Glomerular visceral epithelial cell (primary cell): ENCODE measurements around the gene ARHGEF26.
"Not testable (repeated sequence)": the region's sequence is repeated elsewhere in the genome, so short reads cannot be mapped to it uniquely, and the experiment has no call there.

Source experiments
- DNase-seq: peaks from one replicate; pipeline ENCODE4 v3.0.0-alpha.2; 2016; ENCODE audit errors: extremely low spot score

Gene ARHGEF26

GRCh38 chr3:154120961-154121700, at the start of gene ARHGEF26:
Gene ARHGEF26 (plus strand): TSS chr3:154121390. CDS start chr3:154121993, 603 bp downstream.
- DNase-seq = peak; percentile 83

DNA sequence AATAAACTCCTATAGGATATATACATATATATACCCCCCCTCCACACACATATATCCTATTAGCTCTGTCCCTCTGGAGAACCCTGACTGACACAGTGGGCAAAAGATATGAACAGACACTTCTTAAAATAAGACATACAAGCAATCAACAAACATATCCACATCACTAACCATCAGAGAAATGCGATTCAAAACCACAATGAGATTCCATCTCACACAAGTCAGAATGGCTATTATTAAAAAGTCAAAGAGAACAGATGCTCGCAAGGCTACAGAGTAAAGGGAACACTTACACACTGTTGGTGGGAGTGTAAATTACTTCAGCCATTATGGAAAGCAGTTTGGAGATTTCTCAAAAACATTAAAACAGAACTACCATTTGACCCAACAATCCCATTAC, 46.2 kb upstream of the ARHGEF26 start:
- no peak for DNase-seq

DNA sequence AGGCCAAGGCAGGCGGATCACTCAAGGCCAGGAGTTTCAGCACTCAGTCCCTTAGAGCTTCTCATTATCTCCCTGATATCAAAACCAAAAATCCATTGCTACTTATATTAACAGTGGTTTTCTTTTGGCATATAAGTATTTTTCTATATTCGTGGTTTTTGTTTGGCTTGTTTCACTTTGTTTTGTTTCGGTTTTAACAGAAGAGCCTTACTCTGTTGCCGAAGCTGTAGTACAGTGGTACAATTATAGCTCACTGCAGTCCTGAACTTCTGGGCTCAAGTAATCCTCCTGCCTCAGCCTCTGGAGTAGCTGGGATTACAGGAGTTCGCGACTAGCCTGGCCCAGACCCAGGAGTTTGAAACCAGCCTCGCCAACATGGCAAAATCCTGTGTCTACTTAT, 42.5 kb upstream of the ARHGEF26 start:
- DNase-seq = no peak

- no peak for DNase-seq
Measured at GRCh38 chr3:154081305-154081704, 39.9 kb upstream of the ARHGEF26 start.

DNA sequence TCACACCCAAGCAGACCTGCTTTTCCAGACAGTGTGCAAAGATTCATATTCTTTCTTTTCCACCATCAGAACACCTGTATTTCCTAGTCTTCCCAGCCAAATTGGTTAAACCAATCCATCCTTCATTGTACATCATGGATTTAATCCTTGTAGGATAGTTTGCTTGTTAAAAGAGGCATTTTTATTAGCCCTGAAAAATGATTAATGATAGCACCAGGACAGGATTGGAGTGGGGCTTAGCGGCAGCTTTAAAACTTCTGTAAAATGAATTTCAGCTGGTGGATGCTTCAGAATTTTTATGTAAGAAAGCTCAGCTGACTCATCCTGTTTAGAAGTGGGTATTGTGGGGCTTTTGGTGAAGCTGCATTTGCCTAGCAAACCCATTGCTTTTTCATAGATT, 36.1 kb upstream of the ARHGEF26 start:
- no peak for DNase-seq

DNA sequence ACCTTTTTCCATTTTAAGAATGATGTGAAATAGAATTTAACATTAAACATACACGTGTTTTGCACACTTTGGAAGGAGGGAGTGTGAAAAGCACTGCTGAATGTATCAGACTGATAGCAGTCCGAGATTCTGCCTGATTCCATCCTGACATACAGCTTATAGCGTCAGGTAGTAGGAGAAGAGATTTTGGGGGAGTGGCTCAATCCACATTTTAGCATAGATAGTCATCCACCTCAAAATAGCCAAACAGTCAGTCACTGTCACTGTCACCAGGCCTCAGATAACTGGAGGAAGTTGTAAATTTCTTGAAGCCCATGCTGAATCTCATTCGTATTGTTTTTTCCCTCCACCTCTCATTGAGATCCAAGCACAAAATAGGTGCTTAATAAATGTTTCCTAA, 35.4 kb upstream of the ARHGEF26 start:
- no peak for DNase-seq

DNA sequence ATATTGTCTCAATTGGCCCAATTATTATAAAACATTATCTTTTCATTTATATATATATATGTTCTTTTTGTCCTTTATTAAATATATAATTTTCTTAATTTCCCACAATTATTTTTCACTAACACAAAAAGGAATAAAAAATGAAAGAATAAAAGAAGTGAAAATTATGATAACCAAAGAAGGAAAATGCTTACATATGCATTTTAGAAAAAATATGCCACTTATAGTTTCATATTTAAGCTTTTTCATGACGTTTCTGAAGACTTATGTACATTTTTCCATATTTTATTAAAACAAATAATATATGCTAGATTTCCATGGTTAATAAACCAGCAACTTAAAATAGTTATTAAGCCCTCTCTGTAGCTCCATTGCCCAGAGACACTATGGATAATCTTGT, 34.9 kb upstream of the ARHGEF26 start:
- no peak for DNase-seq

GRCh38 chr3:154087756-154088480, 33.3 kb upstream of the ARHGEF26 start:
- DNase-seq = not testable (repeated sequence)

GRCh38 chr3:154089421-154090420, 31.5 kb upstream of the ARHGEF26 start:
- no peak for DNase-seq

DNA sequence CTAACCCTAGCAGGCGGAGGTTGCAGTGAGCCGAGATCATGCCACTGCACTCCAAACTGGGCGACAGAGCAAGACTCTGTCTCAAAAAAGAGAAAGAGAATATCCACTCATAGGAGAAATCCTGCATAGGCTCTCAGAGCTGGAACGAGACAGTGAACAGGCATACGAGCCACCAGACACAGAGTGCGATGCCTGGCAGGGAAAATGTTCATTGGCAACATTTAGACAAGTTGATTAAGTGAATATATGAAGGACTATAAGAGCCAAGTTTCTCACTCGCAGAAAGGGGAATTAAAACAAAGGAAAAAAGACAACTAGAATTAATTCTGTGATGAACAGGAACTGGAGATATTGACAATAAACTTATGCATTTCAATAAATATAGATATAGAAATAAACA, 27.1 kb upstream of the ARHGEF26 start:
- no peak for DNase-seq

GRCh38 chr3:154095832-154096421, 25.3 kb upstream of the ARHGEF26 start:
- DNase-seq = peak; percentile 8

- DNase-seq = no peak
Measured at GRCh38 chr3:154098376-154098775, 22.8 kb upstream of the ARHGEF26 start.

GRCh38 chr3:154100556-154100955, 20.6 kb upstream of the ARHGEF26 start:
- DNase-seq = no peak

- DNase-seq = no peak
Measured at GRCh38 chr3:154101250-154101649, 19.9 kb upstream of the ARHGEF26 start.

DNA sequence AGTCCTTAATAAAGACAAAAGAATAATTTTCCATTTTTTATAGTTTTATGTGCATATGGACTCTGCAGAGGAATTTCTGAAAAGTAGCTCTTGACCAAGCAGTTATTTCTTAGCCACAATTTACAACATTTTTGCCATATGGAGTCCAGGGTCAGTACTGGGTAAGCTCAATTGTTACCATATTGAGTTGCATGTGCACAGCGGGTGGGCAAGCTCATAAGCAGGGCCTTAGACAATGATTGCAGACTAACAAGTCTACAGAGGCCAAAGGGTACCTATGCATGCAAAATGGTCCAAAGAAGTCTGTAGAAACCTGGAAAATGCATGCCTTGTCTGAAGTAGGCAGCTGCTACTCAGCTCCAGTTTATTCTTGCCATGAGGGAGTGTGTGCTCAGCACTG, 19.0 kb upstream of the ARHGEF26 start:
- DNase-seq = no peak

DNA sequence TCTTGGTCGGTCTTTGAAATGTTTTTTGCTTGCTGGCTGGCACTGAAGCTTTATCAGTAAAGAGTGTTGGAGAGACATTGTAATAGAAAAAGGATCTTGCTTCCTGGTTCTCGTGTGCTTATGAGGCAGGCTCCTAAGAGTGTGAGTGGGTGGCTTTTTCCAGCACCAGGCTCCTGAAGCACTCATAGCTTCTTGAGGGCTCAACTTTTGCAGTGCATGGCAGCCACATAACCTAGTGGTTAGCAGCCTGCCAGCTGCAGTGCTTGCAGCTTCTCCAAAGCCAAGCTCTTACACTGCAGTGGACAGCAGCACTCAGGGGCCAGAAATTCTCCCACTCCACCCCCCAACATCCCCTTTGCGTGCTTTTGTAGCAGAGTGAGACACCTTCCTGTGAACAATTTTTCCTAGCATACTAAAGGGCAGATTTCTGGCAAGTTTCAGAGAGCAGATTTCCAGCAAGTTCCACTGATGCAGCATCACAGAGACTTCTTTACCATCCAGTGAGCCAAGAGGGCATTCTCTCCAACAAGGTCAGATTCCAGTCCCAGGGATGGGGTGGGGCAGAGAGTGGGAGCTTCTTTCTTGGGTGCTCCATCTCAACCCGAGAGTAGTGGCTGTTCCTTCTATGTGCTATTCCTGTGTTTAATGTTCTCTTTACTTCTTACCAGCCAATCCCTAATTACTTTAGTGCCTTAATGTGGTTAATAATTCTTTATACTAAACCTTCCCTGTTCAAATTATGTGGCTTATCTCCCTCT, 15.8 kb upstream of the ARHGEF26 start:
- no peak for DNase-seq

DNA sequence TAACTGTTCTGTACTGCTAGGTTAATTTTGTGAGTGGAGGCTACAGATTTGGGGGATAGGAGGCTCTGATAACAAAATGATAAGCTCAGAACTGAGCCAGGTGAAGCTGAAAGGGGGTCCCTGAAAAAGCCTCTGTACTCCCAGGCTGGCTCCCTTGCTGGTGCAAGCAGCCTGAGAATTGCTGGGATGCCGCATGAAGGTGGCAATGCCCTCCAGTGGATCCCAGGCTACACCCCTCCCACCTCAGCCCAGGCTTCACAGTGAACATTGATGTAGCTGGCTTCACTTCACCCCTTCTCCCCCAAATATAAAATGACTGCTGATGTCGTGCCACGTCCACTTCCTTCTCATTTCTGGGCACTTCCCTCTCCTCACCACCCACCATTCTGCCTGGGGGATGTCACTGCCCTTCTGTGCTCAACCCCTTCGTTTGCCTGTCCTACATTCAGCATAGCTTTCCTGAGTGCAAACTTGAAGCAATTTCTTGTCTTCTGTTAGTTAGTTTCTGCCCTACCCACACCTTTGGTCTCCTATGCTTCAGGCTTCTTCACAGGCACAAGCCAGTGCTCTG, 9.7 kb upstream of the ARHGEF26 start:
- DNase-seq = no peak

DNA sequence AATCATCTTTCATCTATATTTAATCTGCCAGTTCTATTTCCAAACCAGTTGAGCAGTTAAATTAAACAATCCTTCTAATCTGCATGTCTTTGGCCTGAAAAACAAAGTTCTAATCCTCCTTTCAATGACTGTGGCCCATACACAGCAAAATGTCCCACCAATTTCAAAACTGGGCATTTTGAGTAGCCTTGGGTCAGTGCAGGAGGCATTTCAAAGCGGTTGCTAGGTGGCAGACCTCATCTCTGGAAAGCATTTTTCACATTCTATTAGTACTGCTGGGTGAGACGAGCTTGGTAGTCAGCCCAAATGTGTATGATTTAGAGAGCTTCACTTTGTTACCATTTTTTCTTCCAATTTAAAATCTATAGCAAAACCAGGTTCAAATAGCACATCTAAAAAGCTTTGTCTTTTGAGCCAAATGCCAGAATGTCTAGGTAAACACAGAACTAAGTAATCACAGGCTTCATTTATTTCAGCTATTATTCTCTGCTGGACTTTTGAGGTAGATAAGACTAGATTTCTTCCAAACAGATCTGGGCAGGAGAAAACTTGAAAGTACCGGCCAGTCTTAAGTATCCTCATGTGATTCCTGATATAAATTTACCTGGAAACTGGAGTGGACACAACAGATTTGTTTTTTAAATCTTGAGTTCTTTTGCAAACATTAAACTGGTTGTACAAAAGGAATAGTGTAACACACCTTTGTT, 8.9 kb upstream of the ARHGEF26 start:
- no peak for DNase-seq

GRCh38 chr3:154113609-154114008, 7.6 kb upstream of the ARHGEF26 start:
- no peak for DNase-seq

DNA sequence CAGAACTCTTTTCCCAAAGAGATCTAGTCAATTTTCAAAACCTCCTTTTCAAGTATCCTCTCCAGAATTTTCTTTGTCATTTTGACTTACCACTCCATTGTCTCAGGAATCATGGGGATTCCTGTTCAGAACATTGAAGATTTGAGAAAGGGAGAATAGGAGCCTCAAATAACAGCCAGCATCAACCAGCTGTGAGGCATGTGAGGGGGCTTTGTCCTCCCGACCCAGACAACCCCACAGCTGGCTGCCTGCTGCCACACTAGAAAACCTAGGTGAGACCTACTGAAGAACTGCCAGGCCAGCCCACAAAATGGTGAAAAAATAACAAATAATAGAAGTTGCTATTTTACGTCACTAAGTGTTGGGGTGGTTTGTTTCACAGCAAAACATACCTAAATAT, 5.9 kb upstream of the ARHGEF26 start:
- DNase-seq = no peak
